IMR-90 (cell line): ENCODE measurements around the gene RNF144A. TPM values are rescaled to one million over a fixed set of nuclear protein-coding genes. Genes with fewer than 3 reads are reported as not detected.

Experiments
- ATAC-seq: fragments of 200-7000 bp; cut with Tn5 transposase; 2 replicates; pipeline ENCODE4 v1.9.1; 2020; ENCODE audit warnings: low read depth, mild to moderate bottlenecking, moderate library complexity
- BruUV-seq: library from RNA; stranded (reverse); fragments of 400-500 nt; replicated peaks from 2 replicates; lab custom pipeline; 2021; lab: Mats Ljungman, UMichigan
- CTCF ChIA-PET: fragments of 300-600 bp; formaldehyde crosslinking; extraction: SDS; loops from one replicate; lab custom pipeline; 2021; ENCODE audit warnings: antibody characterized with exemption; lab: Yijun Ruan, JAX
- POLR2A ChIA-PET: fragments of 300-600 bp; sonication (Branson Sonifier 250); formaldehyde crosslinking; loops from one replicate; lab custom pipeline; 2022; ENCODE audit warnings: antibody characterized with exemption; ENCODE audit not compliant: unreplicated experiment; lab: Charles Lee
- DNase-seq: peaks from one replicate; pipeline ENCODE4 v3.0.0; 2013
- H2AFZ ChIP-seq: replicated peaks from 2 replicates; pipeline ENCODE3; 2013; ENCODE audit warnings: low read length, mild to moderate bottlenecking; ENCODE audit not compliant: poor library complexity
- H2AK5ac ChIP-seq: 2 replicates; pipeline ENCODE4 v1.6.1; 2013; ENCODE audit warnings: low read depth, low read length, inconsistent platforms
- H2AK9ac ChIP-seq: replicated peaks from 2 replicates; pipeline ENCODE3; 2013; ENCODE audit warnings: mild to moderate bottlenecking, low read depth, low read length, moderate library complexity; ENCODE audit not compliant: poor library complexity
- H2BK120ac ChIP-seq: 2 replicates; pipeline ENCODE4 v1.6.1; 2013; ENCODE audit warnings: low read depth, low read length, inconsistent platforms
- H2BK15ac ChIP-seq: 3 replicates; pipeline ENCODE4 v1.6.1; 2013; ENCODE audit warnings: low read depth, low read length, inconsistent platforms
- H2BK20ac ChIP-seq: 2 replicates; pipeline ENCODE4 v1.6.1; 2013; ENCODE audit warnings: low read depth, mild to moderate bottlenecking, inconsistent platforms, low read length, moderate library complexity
- H2BK5ac ChIP-seq: 2 replicates; pipeline ENCODE4 v1.6.1; 2013; ENCODE audit warnings: mild to moderate bottlenecking, low read depth, low read length, inconsistent platforms; ENCODE audit not compliant: poor library complexity, severe bottlenecking
- H3K14ac ChIP-seq: replicated peaks from 2 replicates; pipeline ENCODE4 v1.6.1; 2013; ENCODE audit warnings: low read depth, low read length, inconsistent platforms
- H3K18ac ChIP-seq: 2 replicates; pipeline ENCODE4 v1.6.1; 2013; ENCODE audit warnings: low read depth, low read length, control low read depth
- H3K23ac ChIP-seq: 2 replicates; pipeline ENCODE4 v1.6.1; 2013; ENCODE audit warnings: low read depth, low read length, inconsistent platforms
- H3K27ac ChIP-seq: 2 replicates; pipeline ENCODE4 v1.5.1; 2013; ENCODE audit warnings: mild to moderate bottlenecking, control low read depth, low read length; ENCODE audit not compliant: insufficient read depth
- H3K27me3 ChIP-seq: 2 replicates; pipeline ENCODE4 v1.6.1; 2013; ENCODE audit warnings: low read length; ENCODE audit not compliant: control insufficient read depth, insufficient read depth
- H3K36me3 ChIP-seq: 2 replicates; pipeline ENCODE4 v1.6.1; 2013; ENCODE audit warnings: low read length, mixed read lengths; ENCODE audit not compliant: control insufficient read depth, insufficient read depth
- H3K4ac ChIP-seq: 2 replicates; pipeline ENCODE4 v1.6.1; 2013; ENCODE audit warnings: low read depth, low read length, inconsistent platforms
- H3K4me1 ChIP-seq: 2 replicates; pipeline ENCODE4 v1.6.1; 2013; ENCODE audit warnings: low read length, mixed read lengths; ENCODE audit not compliant: control insufficient read depth, insufficient read depth
- H3K4me2 ChIP-seq: 2 replicates; pipeline ENCODE4 v1.6.1; 2013; ENCODE audit warnings: low read depth, mild to moderate bottlenecking, control low read depth, low read length, moderate library complexity
- H3K4me3 ChIP-seq: 2 replicates; pipeline ENCODE4 v1.5.1; 2013; ENCODE audit warnings: low read depth, mild to moderate bottlenecking, control low read depth, low read length, moderate library complexity; ENCODE audit not compliant: insufficient read depth
- H3K56ac ChIP-seq: 2 replicates; pipeline ENCODE4 v1.6.1; 2013; ENCODE audit warnings: low read length, inconsistent platforms; ENCODE audit not compliant: insufficient read depth; ENCODE audit errors: extremely low read depth
- H3K79me1 ChIP-seq, 2 experiments: 2 replicates each; pipeline ENCODE4 v1.6.1; 2013; ENCODE audit warnings: low read length in 2 of 2, inconsistent platforms in 1 of 2, low read depth in 1 of 2
- H3K9ac ChIP-seq: 2 replicates; pipeline ENCODE4 v1.6.1; 2013; ENCODE audit warnings: low read depth, low read length, control low read depth
- H3K9me1 ChIP-seq: 2 replicates; pipeline ENCODE4 v1.6.1; 2013; ENCODE audit warnings: low read length, inconsistent platforms; ENCODE audit not compliant: insufficient read depth
- H3K9me3 ChIP-seq: 2 replicates; pipeline ENCODE4 v1.6.1; 2013; ENCODE audit warnings: low read length; ENCODE audit not compliant: control insufficient read depth, insufficient read depth
- H4K20me1 ChIP-seq: 2 replicates; pipeline ENCODE4 v1.6.1; 2013; ENCODE audit warnings: low read length, inconsistent platforms; ENCODE audit not compliant: insufficient read depth
- H4K5ac ChIP-seq: 2 replicates; pipeline ENCODE4 v1.6.1; 2013; ENCODE audit warnings: mild to moderate bottlenecking, low read depth, low read length, control low read depth
- H4K8ac ChIP-seq, 2 experiments: 2 replicates each; pipeline ENCODE4 v1.6.1; 2013; ENCODE audit warnings: low read depth in 2 of 2, low read length in 2 of 2, control low read depth in 1 of 2, inconsistent platforms in 1 of 2
- H4K91ac ChIP-seq: 2 replicates; pipeline ENCODE4 v1.6.1; 2013; ENCODE audit warnings: low read depth, low read length, inconsistent platforms; ENCODE audit not compliant: insufficient read depth
- BHLHE40 ChIP-seq: fragments of 150-350 bp; IDR thresholded peaks from 2 replicates; pipeline ENCODE4 v1.6.1; 2016; ENCODE audit warnings: mild to moderate bottlenecking, low read depth, low read length
- CEBPB ChIP-seq: IDR thresholded peaks from 2 replicates; pipeline ENCODE4 v1.6.1; 2012; ENCODE audit warnings: low read depth, low read length, improper control_type of control experiment
- CHD1 ChIP-seq: IDR thresholded peaks from 2 replicates; pipeline ENCODE4 v1.6.1; 2012; ENCODE audit warnings: low read depth, low read length, improper control_type of control experiment
- CTCF ChIP-seq: conservative IDR thresholded peaks from 2 replicates; pipeline ENCODE4 v1.5.1; 2012; ENCODE audit warnings: mild to moderate bottlenecking, low read depth, low read length, improper control_type of control experiment
- ELK1 ChIP-seq: fragments of 150-350 bp; IDR thresholded peaks from 2 replicates; pipeline ENCODE4 v1.6.1; 2016; ENCODE audit warnings: low read depth, mild to moderate bottlenecking, low read length, moderate library complexity, borderline replicate concordance
- FOS ChIP-seq: fragments of 150-350 bp; IDR thresholded peaks from 2 replicates; pipeline ENCODE4 v1.6.1; 2016; ENCODE audit warnings: low read depth, low read length
- MAFK ChIP-seq: IDR thresholded peaks from 2 replicates; pipeline ENCODE4 v1.6.1; 2012; ENCODE audit warnings: low read depth, low read length, improper control_type of control experiment
- MAZ ChIP-seq: IDR thresholded peaks from 2 replicates; pipeline ENCODE4 v1.6.1; 2012; ENCODE audit warnings: low read depth, mild to moderate bottlenecking, low read length, improper control_type of control experiment, moderate library complexity, borderline replicate concordance
- MXI1 ChIP-seq: IDR thresholded peaks from 2 replicates; pipeline ENCODE4 v1.6.1; 2012; ENCODE audit warnings: low read depth, mild to moderate bottlenecking, low read length, moderate library complexity, borderline replicate concordance
- NFE2L2 ChIP-seq: fragments of 150-350 bp; IDR thresholded peaks from 2 replicates; pipeline ENCODE4 v1.6.1; 2016; ENCODE audit warnings: low read depth, mild to moderate bottlenecking, low read length
- POLR2A ChIP-seq: IDR thresholded peaks from 2 replicates; pipeline ENCODE4 v1.6.1; 2012; ENCODE audit warnings: mild to moderate bottlenecking, low read depth, low read length
- RAD21 ChIP-seq: IDR thresholded peaks from 2 replicates; pipeline ENCODE4 v1.6.1; 2012; ENCODE audit warnings: low read length, improper control_type of control experiment
- RCOR1 ChIP-seq: IDR thresholded peaks from 2 replicates; pipeline ENCODE4 v1.6.1; 2012; ENCODE audit warnings: mild to moderate bottlenecking, low read length, improper control_type of control experiment; ENCODE audit not compliant: insufficient replicate concordance
- RFX5 ChIP-seq: IDR thresholded peaks from 2 replicates; pipeline ENCODE4 v1.8.0; 2012; ENCODE audit warnings: low read depth, mild to moderate bottlenecking, low read length, moderate library complexity
- SMC3 ChIP-seq: fragments of 150-350 bp; IDR thresholded peaks from 2 replicates; pipeline ENCODE4 v1.6.1; 2016; ENCODE audit warnings: low read depth, mild to moderate bottlenecking, antibody characterized with exemption, low read length, moderate library complexity
- USF2 ChIP-seq: fragments of 150-350 bp; IDR thresholded peaks from 2 replicates; pipeline ENCODE4 v1.6.1; 2017; ENCODE audit warnings: mild to moderate bottlenecking, antibody characterized with exemption, low read length, low read depth
- WGBS, 2 experiments: methylation state at CpG; one replicate each; pipeline versions ENCODE4 v1.1.5 to v1.1.7; 2013; ENCODE audit warnings: missing lambda C conversion rate in 2 of 2; ENCODE audit not compliant: insufficient read length in 1 of 2; ENCODE audit errors: extremely low coverage in 2 of 2; 5-methylcytosine and 5-hydroxymethylcytosine counted together
- dilution Hi-C: fragments of 300-500 bp; cut with HindIII; formaldehyde crosslinking; loops from one replicate; pipeline ENCODE4 v1.14.3; 2018; ENCODE audit warnings: low sequenced_read_pairs; ENCODE audit not compliant: unreplicated experiment
- in situ Hi-C: fragments of 300-500 bp; cut with MboI; formaldehyde crosslinking; loops from 3 replicates; pipeline ENCODE4 v1.14.3; 2019; ENCODE audit warnings: low sequenced_read_pairs, inconsistent platforms, mixed read lengths
- intact Hi-C: fragments of 100-400 bp; cut with micrococcal nuclease; formaldehyde crosslinking; loops from 2 replicates; pipeline ENCODE4 v1.10.0; 2022
- polyA plus RNA-seq, 3 experiments: library from polyadenylated mRNA; depleted of rRNA; stranded (reverse); fragments of >200 nt; gene quantifications; 2 replicates each; pipeline ENCODE4 v1.2.3, GENCODE V29; 2012; ENCODE audit warnings: low replicate concordance in 1 of 3
- total RNA-seq: library from RNA; depleted of rRNA; stranded (reverse); fragments of >200 nt; gene quantifications from 2 replicates; pipeline ENCODE4 v1.2.3, GENCODE V29; 2012

RNF144A gene
- total and polyA plus RNA-seq, 2 of the 4 experiments (the other 2 are of a cell fraction) = 0.18 to 0.26 TPM

GRCh38 chr2:6937157-6937556 is 19.9 kb downstream of the RNF144A start:
- H3K56ac ChIP-seq = no peak overlapping the region
- no peak for DNase-seq
- H3K9me3 ChIP-seq = no peaks in the 10 kb centered on the region
- H2BK120ac ChIP-seq = no peak overlapping the region
- BruUV-seq = no TSS peak
- H2BK5ac ChIP-seq = no peak overlapping the region
- H3K27me3 ChIP-seq = peaks cover 5% of the 10 kb centered on the region; the same call in 1 of the 2 replicates
- ATAC-seq = no peak
- H3K4me2 ChIP-seq = no peak overlapping the region
- POLR2A ChIA-PET = no interaction called here
- H4K8ac ChIP-seq = no peak overlapping the region
- no peaks in the 10 kb centered on the region for H3K4me1 ChIP-seq
- no peak overlapping the region for H2AK9ac ChIP-seq
- dilution Hi-C loops = no loop called here
- WGBS, 2 experiments = 83% methylated on average over 2 of the region's 2 CpGs; no CpG with 5 or more reads in 1 of the 2 experiments
- TF ChIP-seq USF2 (no peak), CTCF (no peak), MAFK (no peak), RFX5 (no peak), RAD21 (no peak), CHD1 (no peak), SMC3 (no peak), ELK1 (no peak), FOS (no peak), BHLHE40 (no peak), POLR2A (no peak), MAZ (no peak), RCOR1 (no peak), MXI1 (no peak), NFE2L2 (no peak), CEBPB (no peak)
- H3K79me1 ChIP-seq = no peaks in the 10 kb centered on the region
- H4K20me1 ChIP-seq = no peaks in the 10 kb centered on the region
- H3K9me1 ChIP-seq = no peaks in the 10 kb centered on the region
- CTCF ChIA-PET = no interaction called here
- H3K4me3 ChIP-seq = no peak overlapping the region
- H2BK20ac ChIP-seq = no peak overlapping the region
- H2AK5ac ChIP-seq = no peak overlapping the region
- no peak overlapping the region for H2AFZ ChIP-seq
- no peak overlapping the region for H3K4ac ChIP-seq
- no peak overlapping the region for H4K91ac ChIP-seq
- H3K36me3 ChIP-seq = no peaks in the 10 kb centered on the region
- H4K5ac ChIP-seq = no peak overlapping the region
- no peak overlapping the region for H2BK15ac ChIP-seq
- H3K18ac ChIP-seq = no peak overlapping the region
- in situ Hi-C loops = no loop called here
- no peak overlapping the region for H3K23ac ChIP-seq
- H3K27ac ChIP-seq = no peak overlapping the region
- H3K14ac ChIP-seq = no peak overlapping the region
- H3K9ac ChIP-seq = no peak overlapping the region
- intact Hi-C loops = no loop called here
